C4-2B (cell line): Measurements from ENCODE around the gene SEC14L6.
"Not testable (repeated sequence)": the region's sequence is repeated elsewhere in the genome, so short reads cannot be mapped to it uniquely, and the experiment has no call there.

ENCODE experiments used
- CTCF ChIP-seq: fragments of 450-650 bp; conservative IDR thresholded peaks from 2 replicates; pipeline ENCODE4 v1.5.1; 2017; ENCODE audit warnings: mild to moderate bottlenecking
- ZFX ChIP-seq: fragments of 450-650 bp; IDR thresholded peaks from 2 replicates; pipeline ENCODE4 v1.6.1; 2017

- TF ChIP-seq CTCF, ZFX: not testable (repeated sequence)
Measured at GRCh38 chr22:30567277-30567676, 20.7 kb upstream of the SEC14L6 start.
